Neural progenitor cell (in vitro differentiated cells): ENCODE measurements around the gene IFNA4. TPM values are rescaled to one million over a fixed set of nuclear protein-coding genes. Genes with fewer than 3 reads are reported as not detected.

Experiments used
- DNase-seq: peaks from one replicate; pipeline ENCODE4 v3.0.0-alpha.2; 2016; ENCODE audit warnings: low spot score
- H2AFZ ChIP-seq: fragments of 200-600 bp; sonication (generic); replicated peaks from 2 replicates; pipeline ENCODE4 v1.6.1; 2016; ENCODE audit warnings: antibody characterized with exemption
- H3F3A ChIP-seq: fragments of 200-600 bp; sonication (generic); 2 replicates; pipeline ENCODE4 v1.6.1; 2016; ENCODE audit warnings: antibody characterized with exemption, low read depth
- H3K27ac ChIP-seq: fragments of 200-600 bp; sonication (generic); 2 replicates; pipeline ENCODE4 v1.5.1; 2016; ENCODE audit warnings: mild to moderate bottlenecking
- H3K27me3 ChIP-seq: fragments of 200-600 bp; sonication (generic); 2 replicates; pipeline ENCODE4 v1.6.1; 2016; ENCODE audit warnings: mild to moderate bottlenecking, moderate library complexity
- H3K36me3 ChIP-seq: fragments of 200-600 bp; sonication (generic); 2 replicates; pipeline ENCODE4 v1.5.1; 2016
- H3K4me1 ChIP-seq: fragments of 200-600 bp; sonication (generic); 2 replicates; pipeline ENCODE4 v1.6.1; 2016; ENCODE audit warnings: mixed run types
- H3K4me2 ChIP-seq: fragments of 200-600 bp; sonication (generic); 2 replicates; pipeline ENCODE4 v1.6.1; 2016
- H3K4me3 ChIP-seq: fragments of 200-600 bp; sonication (generic); 2 replicates; pipeline ENCODE4 v1.5.1; 2016
- H3K79me2 ChIP-seq: fragments of 200-600 bp; sonication (generic); 2 replicates; pipeline ENCODE4 v1.6.1; 2016; ENCODE audit warnings: low read depth
- H3K9ac ChIP-seq: fragments of 200-600 bp; sonication (generic); 2 replicates; pipeline ENCODE4 v1.6.1; 2016
- H3K9me3 ChIP-seq: fragments of 200-600 bp; sonication (generic); 2 replicates; pipeline ENCODE4 v1.5.1; 2016; ENCODE audit warnings: low read depth
- H4K20me1 ChIP-seq: fragments of 200-600 bp; sonication (generic); 2 replicates; pipeline ENCODE4 v1.6.1; 2016; ENCODE audit warnings: low read depth
- H3K27ac Mint-ChIP-seq: 3 replicates; pipeline ENCODE4 v1.8.0; 2021; ENCODE audit warnings: mixed read lengths
- H3K27me3 Mint-ChIP-seq: 2 replicates; pipeline ENCODE4 v1.8.0; 2022; ENCODE audit warnings: low read depth, mild to moderate bottlenecking, inconsistent platforms, moderate library complexity, mixed read lengths; ENCODE audit not compliant: insufficient read depth
- H3K36me3 Mint-ChIP-seq: 3 replicates; pipeline ENCODE4 v1.8.0; 2021; ENCODE audit warnings: mixed read lengths
- H3K4me1 Mint-ChIP-seq: 3 replicates; pipeline ENCODE4 v1.8.0; 2021; ENCODE audit warnings: mixed read lengths
- H3K4me3 Mint-ChIP-seq: 3 replicates; pipeline ENCODE4 v1.8.0; 2021; ENCODE audit warnings: mild to moderate bottlenecking, moderate library complexity, mixed read lengths
- H3K9me3 Mint-ChIP-seq: 3 replicates; pipeline ENCODE4 v1.8.0; 2020; ENCODE audit warnings: mixed read lengths
- EZH2 ChIP-seq: fragments of 200-600 bp; sonication (generic); IDR thresholded peaks from 2 replicates; pipeline ENCODE4 v1.6.1; 2017; ENCODE audit warnings: antibody characterized with exemption, mild to moderate bottlenecking, moderate library complexity
- EZH2phosphoT487 ChIP-seq: fragments of 200-600 bp; sonication (generic); IDR thresholded peaks from 2 replicates; pipeline ENCODE4 v1.6.1; 2017; ENCODE audit warnings: antibody characterized with exemption
- small RNA-seq: library from RNA; depleted of rRNA; stranded (forward); fragments of <200 nt; gene quantifications from one replicate; pipeline ENCODE3, GENCODE V24; 2015
- total RNA-seq: library from RNA; depleted of rRNA; stranded (reverse); fragments of >200 nt; gene quantifications from 2 replicates; pipeline ENCODE4 v1.2.3, GENCODE V29; 2015; ENCODE audit warnings: low replicate concordance
- TF ChIP-seq, protein P1 (sequence below): fragments of 200-600 bp; sonication (generic); IDR thresholded peaks from 2 replicates; pipeline ENCODE4 v1.5.1; 2017; ENCODE audit warnings: antibody characterized with exemption, mild to moderate bottlenecking

The IFNA4 gene
- total RNA-seq, 1 donor from 2014 or later = not detected

DNA sequence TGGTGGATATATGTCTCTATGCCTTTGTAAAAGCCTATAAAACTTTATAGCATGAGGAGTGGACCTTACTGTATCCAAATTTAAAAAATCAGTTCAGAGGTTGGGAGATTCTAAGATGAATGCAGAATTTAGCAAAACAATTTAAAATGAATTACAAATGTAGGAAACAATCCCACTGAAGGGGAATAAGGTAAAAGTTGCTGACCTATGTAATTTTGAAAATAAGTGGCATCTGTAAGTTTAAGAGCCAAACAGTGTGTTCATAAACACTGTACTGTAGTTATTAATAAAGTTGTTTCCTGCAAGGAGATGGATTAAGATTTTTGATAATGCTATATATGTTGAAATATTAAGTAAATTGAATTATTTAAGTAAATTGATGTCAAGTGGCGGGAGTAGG lies 50.4 kb downstream of the IFNA4 start:
- H3K4me3 ChIP-seq = no peak overlapping the region
- Mint-ChIP-seq H3K9me3 (no peaks in the 10 kb centered on the region), H3K27me3 (no peaks in the 10 kb centered on the region), H3K36me3 (no peaks in the 10 kb centered on the region), H3K4me1 (no peaks in the 10 kb centered on the region), H3K4me3 (no peak overlapping the region), H3K27ac (no peak overlapping the region)
- H3F3A ChIP-seq = no peaks in the 10 kb centered on the region
- no peak overlapping the region for H3K4me2 ChIP-seq
- no peaks in the 10 kb centered on the region for H3K9me3 ChIP-seq
- TF ChIP-seq, protein P1, sequence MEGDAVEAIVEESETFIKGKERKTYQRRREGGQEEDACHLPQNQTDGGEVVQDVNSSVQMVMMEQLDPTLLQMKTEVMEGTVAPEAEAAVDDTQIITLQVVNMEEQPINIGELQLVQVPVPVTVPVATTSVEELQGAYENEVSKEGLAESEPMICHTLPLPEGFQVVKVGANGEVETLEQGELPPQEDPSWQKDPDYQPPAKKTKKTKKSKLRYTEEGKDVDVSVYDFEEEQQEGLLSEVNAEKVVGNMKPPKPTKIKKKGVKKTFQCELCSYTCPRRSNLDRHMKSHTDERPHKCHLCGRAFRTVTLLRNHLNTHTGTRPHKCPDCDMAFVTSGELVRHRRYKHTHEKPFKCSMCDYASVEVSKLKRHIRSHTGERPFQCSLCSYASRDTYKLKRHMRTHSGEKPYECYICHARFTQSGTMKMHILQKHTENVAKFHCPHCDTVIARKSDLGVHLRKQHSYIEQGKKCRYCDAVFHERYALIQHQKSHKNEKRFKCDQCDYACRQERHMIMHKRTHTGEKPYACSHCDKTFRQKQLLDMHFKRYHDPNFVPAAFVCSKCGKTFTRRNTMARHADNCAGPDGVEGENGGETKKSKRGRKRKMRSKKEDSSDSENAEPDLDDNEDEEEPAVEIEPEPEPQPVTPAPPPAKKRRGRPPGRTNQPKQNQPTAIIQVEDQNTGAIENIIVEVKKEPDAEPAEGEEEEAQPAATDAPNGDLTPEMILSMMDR = no peak
- TF ChIP-seq EZH2 (no peak), EZH2phosphoT487 (no peak)
- no peaks in the 10 kb centered on the region for H3K27me3 ChIP-seq
- no peaks in the 10 kb centered on the region for H4K20me1 ChIP-seq
- H3K4me1 ChIP-seq = no peaks in the 10 kb centered on the region
- no peak overlapping the region for H3K27ac ChIP-seq
- H2AFZ ChIP-seq = no peak overlapping the region
- H3K9ac ChIP-seq = no peak overlapping the region
- DNase-seq = no peak
- no peaks in the 10 kb centered on the region for H3K36me3 ChIP-seq
- no peaks in the 10 kb centered on the region for H3K79me2 ChIP-seq

Small RNA genes within 50 kb of the gene (small RNA-seq; reads per million reads assigned to genes)
- not detected for gene RF00019

Other genes starting within 250 kb of the IFNA4 start
- gene HACD4, start 155.9 kb downstream of the IFNA4 start, total RNA-seq = 1.1 and 1.2 TPM in 2 replicates
- not detected in 2 replicates for gene IFNB1, start 109.6 kb downstream of the IFNA4 start, total RNA-seq
- not detected in 2 replicates for gene IFNW1, start 45.8 kb downstream of the IFNA4 start, total RNA-seq
- not detected in 2 replicates for gene IFNA21, start 20.9 kb downstream of the IFNA4 start, total RNA-seq
- not detected in 2 replicates for gene IFNA7, start 14.6 kb upstream of the IFNA4 start, total RNA-seq
- gene IFNA10, start 19.6 kb upstream of the IFNA4 start, total RNA-seq = not detected in 2 replicates
- not detected in 2 replicates for gene IFNA16, start 29.7 kb upstream of the IFNA4 start, total RNA-seq
- not detected in 2 replicates for gene IFNA17, start 40.6 kb upstream of the IFNA4 start, total RNA-seq
- gene IFNA14, start 52.4 kb upstream of the IFNA4 start, total RNA-seq = not detected in 2 replicates
- gene IFNA5, start 117.7 kb upstream of the IFNA4 start, total RNA-seq = 0.21 TPM in 1 of 2 replicates, not detected in the other
- 33.5 and 42.0 TPM in 2 replicates for gene KLHL9, start 147.8 kb upstream of the IFNA4 start, total RNA-seq
- gene IFNA6, start 163.3 kb upstream of the IFNA4 start, total RNA-seq = not detected in 2 replicates
- not detected in 2 replicates for gene IFNA13, start 180.5 kb upstream of the IFNA4 start, total RNA-seq
- not detected in 2 replicates for gene IFNA2, start 197.8 kb upstream of the IFNA4 start, total RNA-seq
- gene IFNA8, start 221.5 kb upstream of the IFNA4 start, total RNA-seq = not detected in 2 replicates